ENCODE data around the gene MAP3K20. TPM values are rescaled to one million over a fixed set of nuclear protein-coding genes. Genes with fewer than 3 reads are reported as not detected.

The MAP3K20 gene
- total and polyA plus RNA-seq, 2 donors (not counting 3 experiments of a cell fraction or from before 2014, with no cell fraction given) = 7.8 to 31.5 TPM

DNA sequence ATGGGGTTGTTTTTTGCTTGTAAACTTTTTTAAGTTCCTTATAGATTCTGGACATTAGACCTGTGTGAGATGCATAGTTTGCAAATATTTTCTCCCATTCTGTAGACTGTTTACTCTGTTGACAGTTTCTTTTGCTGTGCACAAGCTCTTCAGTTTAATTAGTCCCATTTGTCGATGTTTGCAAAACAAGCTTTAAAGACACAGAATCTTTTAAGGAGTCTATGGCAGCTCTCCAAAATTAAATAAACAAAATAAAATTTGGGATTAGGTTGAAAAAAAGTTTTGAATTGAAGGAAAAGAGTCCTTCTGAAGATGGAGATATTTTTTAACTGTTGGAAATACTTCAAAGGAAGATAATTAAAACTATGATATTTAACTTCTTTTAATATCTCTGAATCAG is 88.8 kb downstream of the MAP3K20 start:
- Histone ChIP-seq H3K79me2 (ENCODE audit: control insufficient read depth, insufficient read depth, low read length) (peaks cover 3% of the 10 kb centered on the region), H4K20me1 (replicated peaks; ENCODE audit: control insufficient read depth, extremely low read depth, insufficient read depth, low read length) (no peaks in the 10 kb centered on the region), H3K27me3 (ENCODE audit: control insufficient read depth in 2 of 2, insufficient read depth in 2 of 2, low read length in 2 of 2) (no peaks in the 10 kb centered on the region), H3K4me1 (ENCODE audit: control insufficient read depth, extremely low read depth, insufficient read depth, low read length) (peaks cover 4% of the 10 kb centered on the region), H3K36me3 (ENCODE audit: control insufficient read depth in 2 of 2, extremely low read depth in 1 of 2, insufficient read depth in 2 of 2, low read length in 2 of 2) (no peaks in the 10 kb centered on the region), H3K9me1 (replicated peaks; ENCODE audit: control insufficient read depth, extremely low read depth, insufficient read depth, low read length) (no peaks in the 10 kb centered on the region), H3K9ac (replicated peaks; ENCODE audit: extremely low read depth, insufficient read depth, low read length) (no peak overlapping the region), H3K4me2 (ENCODE audit: insufficient read depth, low read length) (no peak overlapping the region), H3K4me3 (replicated peaks in 1 of 3; ENCODE audit: insufficient read depth in 1 of 3, low read depth in 1 of 3, low read length in 3 of 3) (no peak overlapping the region), H3K9me3 (replicated peaks; ENCODE audit: control insufficient read depth, insufficient read depth, low read length) (no peaks in the 10 kb centered on the region), H2AFZ (ENCODE audit: low read depth, low read length) (no peak overlapping the region), H3K27ac (ENCODE audit: insufficient read depth, low read depth, low read length) (no peak overlapping the region)
- FAIRE-seq (no peak), DNase-seq (ENCODE audit: low read depth, low spot score) (no peak)
- no TSS peak for BruUV-seq (replicated peaks)
- dilution Hi-C loops (cut with MboI; ENCODE audit: extremely low pct_ligation_motif_present, low sequenced_read_pairs) = no loop called here
- intact Hi-C loops (cut with micrococcal nuclease) = no loop called here
- TF ChIP-seq EZH2 (IDR thresholded peaks at IDR 0.05; ENCODE audit: borderline replicate concordance, low read depth, low read length, severe bottlenecking) = no peak
- TF ChIP-seq, protein P1, sequence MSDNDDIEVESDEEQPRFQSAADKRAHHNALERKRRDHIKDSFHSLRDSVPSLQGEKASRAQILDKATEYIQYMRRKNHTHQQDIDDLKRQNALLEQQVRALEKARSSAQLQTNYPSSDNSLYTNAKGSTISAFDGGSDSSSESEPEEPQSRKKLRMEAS (IDR thresholded peaks at IDR 0.05; ENCODE audit: insufficient read depth, insufficient read length) = no peak
- TF ChIP-seq POLR2AphosphoS5 (IDR thresholded peaks at IDR 0.05; ENCODE audit: insufficient read depth, low read depth, low read length) = no peak
- TF ChIP-seq MYC (IDR thresholded peaks at IDR 0.05; ENCODE audit: low read depth, low read length) = no peak
- CTCF ChIA-PET = interaction anchor here (1.4 kb wide), 1 partner anchor 46 kb away, joined by 5 read pairs; no protein-coding TSS in a partner anchor
- POLR2A ChIA-PET = no interaction called here

DNA sequence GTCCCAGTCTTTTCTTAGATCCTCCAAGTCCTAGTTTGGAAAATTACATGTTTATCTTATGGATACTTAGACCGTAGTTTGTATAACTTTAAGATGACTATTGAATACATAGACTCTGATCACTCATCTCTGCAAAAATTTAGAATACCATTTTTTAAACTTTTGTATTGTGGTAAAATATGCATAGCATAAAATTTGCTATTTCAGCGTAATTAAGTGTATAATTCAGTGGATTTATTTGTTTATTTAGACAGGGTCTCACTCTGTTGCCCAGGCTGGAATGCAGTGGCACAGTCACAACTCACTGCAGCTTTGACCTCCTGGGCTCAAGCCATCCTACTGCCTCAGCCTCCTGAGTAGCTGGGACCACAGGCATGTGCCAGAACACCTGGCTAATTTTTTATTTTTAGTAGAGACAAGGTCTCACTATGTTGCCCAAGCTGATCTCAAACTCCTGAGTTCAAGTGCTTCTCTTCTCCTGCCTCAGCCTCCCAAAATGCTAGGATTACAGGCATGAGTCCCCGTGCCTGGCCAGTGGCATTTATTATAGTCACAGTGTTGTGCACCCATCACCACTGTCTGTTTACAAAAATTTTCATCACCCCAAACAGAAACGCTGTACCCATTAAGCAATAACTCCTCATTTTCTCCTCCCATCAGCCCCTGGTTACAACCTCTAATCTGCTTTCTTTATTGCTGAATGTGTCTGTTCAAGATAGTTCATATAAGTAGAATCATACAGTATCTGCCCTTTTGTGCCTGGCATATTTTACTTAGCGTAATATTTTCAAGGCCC is 90.0 kb downstream of the MAP3K20 start:
- no peaks in the 10 kb centered on the region for H3K9me3 ChIP-seq (replicated peaks; ENCODE audit: control insufficient read depth, insufficient read depth, low read length)
- intact Hi-C loops (cut with micrococcal nuclease) = no loop called here
- no peaks in the 10 kb centered on the region for H3K27me3 ChIP-seq (ENCODE audit: control insufficient read depth in 2 of 2, insufficient read depth in 2 of 2, low read length in 2 of 2)
- H4K20me1 ChIP-seq (replicated peaks; ENCODE audit: control insufficient read depth, extremely low read depth, insufficient read depth, low read length) = no peaks in the 10 kb centered on the region
- no peak overlapping the region for H2AFZ ChIP-seq (ENCODE audit: low read depth, low read length)
- no peak overlapping the region for H3K9ac ChIP-seq (replicated peaks; ENCODE audit: extremely low read depth, insufficient read depth, low read length)
- ChIA-PET POLR2A (no interaction called here), CTCF (interaction anchor here (1.4 kb wide), 1 partner anchor 45 kb away, joined by 5 read pairs; no protein-coding TSS in a partner anchor)
- DNase-seq (ENCODE audit: low read depth, low spot score) (no peak), FAIRE-seq (no peak)
- TF ChIP-seq GATA2 (IDR thresholded peaks at IDR 0.05; ENCODE audit: insufficient read depth, insufficient read length, low read depth, low read length) (no peak), POLR2A (IDR thresholded peaks at IDR 0.05; ENCODE audit: low read depth, low read length) (no peak), JUN (IDR thresholded peaks at IDR 0.05; ENCODE audit: borderline replicate concordance, insufficient read depth, insufficient read length, low read depth) (no peak), EZH2 (IDR thresholded peaks at IDR 0.05; ENCODE audit: borderline replicate concordance, low read depth, low read length, severe bottlenecking) (no peak), POLR2AphosphoS5 (IDR thresholded peaks at IDR 0.05; ENCODE audit: insufficient read depth, low read depth, low read length) (no peak), FOS (IDR thresholded peaks at IDR 0.05; ENCODE audit: borderline replicate concordance, insufficient read depth, low read length) (no peak), MYC (IDR thresholded peaks at IDR 0.05; ENCODE audit: low read depth, low read length) (no peak)
- TF ChIP-seq, protein P2, sequence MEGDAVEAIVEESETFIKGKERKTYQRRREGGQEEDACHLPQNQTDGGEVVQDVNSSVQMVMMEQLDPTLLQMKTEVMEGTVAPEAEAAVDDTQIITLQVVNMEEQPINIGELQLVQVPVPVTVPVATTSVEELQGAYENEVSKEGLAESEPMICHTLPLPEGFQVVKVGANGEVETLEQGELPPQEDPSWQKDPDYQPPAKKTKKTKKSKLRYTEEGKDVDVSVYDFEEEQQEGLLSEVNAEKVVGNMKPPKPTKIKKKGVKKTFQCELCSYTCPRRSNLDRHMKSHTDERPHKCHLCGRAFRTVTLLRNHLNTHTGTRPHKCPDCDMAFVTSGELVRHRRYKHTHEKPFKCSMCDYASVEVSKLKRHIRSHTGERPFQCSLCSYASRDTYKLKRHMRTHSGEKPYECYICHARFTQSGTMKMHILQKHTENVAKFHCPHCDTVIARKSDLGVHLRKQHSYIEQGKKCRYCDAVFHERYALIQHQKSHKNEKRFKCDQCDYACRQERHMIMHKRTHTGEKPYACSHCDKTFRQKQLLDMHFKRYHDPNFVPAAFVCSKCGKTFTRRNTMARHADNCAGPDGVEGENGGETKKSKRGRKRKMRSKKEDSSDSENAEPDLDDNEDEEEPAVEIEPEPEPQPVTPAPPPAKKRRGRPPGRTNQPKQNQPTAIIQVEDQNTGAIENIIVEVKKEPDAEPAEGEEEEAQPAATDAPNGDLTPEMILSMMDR (IDR thresholded peaks at IDR 0.05; ENCODE audit: extremely low read depth in 1 of 2, insufficient read depth in 1 of 2, low read depth in 1 of 2, low read length in 2 of 2) = no peak
- TF ChIP-seq, protein P1 (IDR thresholded peaks at IDR 0.05; ENCODE audit: insufficient read depth, insufficient read length) = no peak
- no peak overlapping the region for H3K4me2 ChIP-seq (ENCODE audit: insufficient read depth, low read length)
- BruUV-seq (replicated peaks) = no TSS peak
- dilution Hi-C loops (cut with MboI; ENCODE audit: extremely low pct_ligation_motif_present, low sequenced_read_pairs) = no loop called here
- no peak overlapping the region for H3K27ac ChIP-seq (ENCODE audit: insufficient read depth, low read depth, low read length)
- H3K4me3 ChIP-seq (replicated peaks in 1 of 3; ENCODE audit: insufficient read depth in 1 of 3, low read depth in 1 of 3, low read length in 3 of 3) = no peak overlapping the region
- H3K4me1 ChIP-seq (ENCODE audit: control insufficient read depth, extremely low read depth, insufficient read depth, low read length) = no peaks in the 10 kb centered on the region
- H3K36me3 ChIP-seq (ENCODE audit: control insufficient read depth in 2 of 2, extremely low read depth in 1 of 2, insufficient read depth in 2 of 2, low read length in 2 of 2) = no peaks in the 10 kb centered on the region
- H3K79me2 ChIP-seq (ENCODE audit: control insufficient read depth, insufficient read depth, low read length) = peaks cover 2% of the 10 kb centered on the region
- H3K9me1 ChIP-seq (replicated peaks; ENCODE audit: control insufficient read depth, extremely low read depth, insufficient read depth, low read length) = no peaks in the 10 kb centered on the region
